Measurements from ENCODE around the gene RGS11. TPM values are rescaled to one million over a fixed set of nuclear protein-coding genes. Genes with fewer than 3 reads are reported as not detected.

The RGS11 gene
- total and polyA plus RNA-seq, 7 donors = 0.20 to 2.6 (median 0.92) TPM

DNA sequence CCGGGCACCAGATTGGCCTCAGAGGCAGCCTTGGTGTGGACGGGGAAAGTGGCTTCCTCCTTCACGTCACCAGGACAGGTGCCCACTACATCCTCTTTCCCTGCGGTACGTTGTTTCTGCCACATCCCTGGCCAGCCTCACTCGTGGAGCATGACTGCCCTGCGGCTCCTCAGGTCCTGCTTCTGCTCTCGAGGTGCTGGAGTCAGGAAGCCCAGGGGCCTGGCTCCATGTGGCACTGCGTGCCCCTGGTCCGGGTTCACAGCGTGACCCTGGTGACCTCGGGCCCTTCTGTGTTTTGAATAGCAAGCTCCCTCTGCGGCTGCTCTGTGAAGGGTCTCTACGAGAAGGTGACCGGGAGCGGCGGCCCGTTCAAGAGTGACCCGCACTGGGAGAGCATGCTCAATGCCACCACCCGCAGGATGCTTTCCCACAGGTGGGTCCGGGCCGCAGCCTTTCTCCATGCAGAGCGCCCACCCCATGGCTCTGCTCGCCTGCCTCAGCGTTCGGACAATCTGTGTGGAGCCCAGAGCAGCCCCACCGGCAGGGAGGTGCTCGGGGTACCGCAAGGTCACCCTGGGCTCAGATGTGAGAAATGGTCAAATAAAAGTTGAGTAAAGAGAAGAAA, 13.5 kb downstream of the RGS11 start:
- TF ChIP-seq, protein P1, sequence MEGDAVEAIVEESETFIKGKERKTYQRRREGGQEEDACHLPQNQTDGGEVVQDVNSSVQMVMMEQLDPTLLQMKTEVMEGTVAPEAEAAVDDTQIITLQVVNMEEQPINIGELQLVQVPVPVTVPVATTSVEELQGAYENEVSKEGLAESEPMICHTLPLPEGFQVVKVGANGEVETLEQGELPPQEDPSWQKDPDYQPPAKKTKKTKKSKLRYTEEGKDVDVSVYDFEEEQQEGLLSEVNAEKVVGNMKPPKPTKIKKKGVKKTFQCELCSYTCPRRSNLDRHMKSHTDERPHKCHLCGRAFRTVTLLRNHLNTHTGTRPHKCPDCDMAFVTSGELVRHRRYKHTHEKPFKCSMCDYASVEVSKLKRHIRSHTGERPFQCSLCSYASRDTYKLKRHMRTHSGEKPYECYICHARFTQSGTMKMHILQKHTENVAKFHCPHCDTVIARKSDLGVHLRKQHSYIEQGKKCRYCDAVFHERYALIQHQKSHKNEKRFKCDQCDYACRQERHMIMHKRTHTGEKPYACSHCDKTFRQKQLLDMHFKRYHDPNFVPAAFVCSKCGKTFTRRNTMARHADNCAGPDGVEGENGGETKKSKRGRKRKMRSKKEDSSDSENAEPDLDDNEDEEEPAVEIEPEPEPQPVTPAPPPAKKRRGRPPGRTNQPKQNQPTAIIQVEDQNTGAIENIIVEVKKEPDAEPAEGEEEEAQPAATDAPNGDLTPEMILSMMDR (IDR thresholded peaks at IDR 0.05) = no peak
- intact Hi-C loops (cut with DNase I) = no loop called here
- peaks cover 7 to 84% of the 10 kb centered on the region in 2 donors for H3K36me3 ChIP-seq (ENCODE audit: insufficient read depth in 1 of 2, low read depth in 1 of 2)

GRCh38 chr16:261031-261691, 14.6 kb downstream of the RGS11 start:
- intact Hi-C loops (cut with DNase I) = no loop called here
- no peaks in the 10 kb centered on the region for H3K9me3 ChIP-seq
- H3K4me1 ChIP-seq = no peaks in the 10 kb centered on the region
- 83 to 88% (median 83%) methylated on average over 26 to 28 of the region's 28 CpGs for WGBS, 3 donors
- ATAC-seq (no peak), DNase-seq (no peak)
- TF ChIP-seq, protein P1 (IDR thresholded peaks at IDR 0.05) = no peak
- H3K27ac ChIP-seq = no peak overlapping the region
- no peaks in the 10 kb centered on the region for H3K27me3 ChIP-seq (ENCODE audit: insufficient read depth in 3 of 3, low read length in 2 of 3)
- H3K36me3 ChIP-seq (ENCODE audit: insufficient read depth in 1 of 2, low read depth in 1 of 2) = peaks cover 7 to 95% of the 10 kb centered on the region in 2 donors
- H3K4me3 ChIP-seq = no peak overlapping the region

More for the DNA sequence above, 13.5 kb downstream of the RGS11 start:
- no peaks in the 10 kb centered on the region for H3K9me3 ChIP-seq
- ATAC-seq (no peak), DNase-seq (no peak)
- WGBS, 3 donors = 92 to 93% (median 93%) methylated on average over 29 of the region's 29 CpGs
- no peaks in the 10 kb centered on the region for H3K27me3 ChIP-seq (ENCODE audit: insufficient read depth in 3 of 3, low read length in 2 of 3)
- H3K4me1 ChIP-seq = no peaks in the 10 kb centered on the region
- H3K4me3 ChIP-seq = no peak overlapping the region
- H3K27ac ChIP-seq = no peak overlapping the region

DNA sequence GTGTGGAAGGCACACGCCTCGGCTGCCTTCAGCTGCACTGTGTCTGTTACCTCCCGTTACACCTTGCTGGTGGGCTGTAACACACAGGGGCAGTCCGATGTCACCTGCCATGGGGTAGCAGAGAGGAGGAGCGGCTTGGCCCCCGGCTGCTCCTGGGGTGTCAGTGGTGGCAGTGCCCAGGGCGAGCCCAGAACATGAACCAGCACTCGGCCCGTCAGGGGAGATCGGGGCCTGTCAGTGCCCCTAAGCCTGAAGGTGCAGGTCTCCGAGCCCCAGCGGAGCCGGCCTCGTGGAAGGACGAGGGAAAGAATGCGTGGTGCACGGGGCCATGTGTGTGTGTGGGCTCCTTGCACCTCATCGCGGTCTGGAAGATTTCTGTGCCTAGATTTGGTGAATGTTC, 15.4 kb downstream of the RGS11 start:
- no peak overlapping the region for H3K4me3 ChIP-seq
- WGBS, 3 donors = 92 to 95% (median 93%) methylated on average over 19 of the region's 19 CpGs
- intact Hi-C loops (cut with DNase I) = no loop called here
- H3K4me1 ChIP-seq = no peaks in the 10 kb centered on the region
- ATAC-seq = no peak
- peaks cover 7 to 96% of the 10 kb centered on the region in 2 donors for H3K36me3 ChIP-seq (ENCODE audit: insufficient read depth in 1 of 2, low read depth in 1 of 2)
- no peak for DNase-seq
- no peaks in the 10 kb centered on the region for H3K9me3 ChIP-seq
- TF ChIP-seq, protein P1 (IDR thresholded peaks at IDR 0.05) = no peak
- H3K27ac ChIP-seq = no peak overlapping the region
- H3K27me3 ChIP-seq (ENCODE audit: insufficient read depth in 3 of 3, low read length in 2 of 3) = no peaks in the 10 kb centered on the region

GRCh38 chr16:259814-260253, 15.9 kb downstream of the RGS11 start:
- intact Hi-C loops (cut with DNase I) = no loop called here
- H3K4me1 ChIP-seq = no peaks in the 10 kb centered on the region
- ATAC-seq = no peak
- H3K27me3 ChIP-seq (ENCODE audit: insufficient read depth in 3 of 3, low read length in 2 of 3) = no peaks in the 10 kb centered on the region
- H3K27ac ChIP-seq = no peak overlapping the region
- DNase-seq = no peak
- no peak overlapping the region for H3K4me3 ChIP-seq
- H3K9me3 ChIP-seq = no peaks in the 10 kb centered on the region
- WGBS, 3 donors = 87 to 92% (median 88%) methylated on average over 10 to 13 of the region's 13 CpGs
- H3K36me3 ChIP-seq (ENCODE audit: insufficient read depth in 1 of 2, low read depth in 1 of 2) = peaks cover 7 to 96% of the 10 kb centered on the region in 2 donors
- TF ChIP-seq, protein P1 (IDR thresholded peaks at IDR 0.05) = no peak
